ENCODE data around the gene KREMEN1.

Gene KREMEN1

DNA sequence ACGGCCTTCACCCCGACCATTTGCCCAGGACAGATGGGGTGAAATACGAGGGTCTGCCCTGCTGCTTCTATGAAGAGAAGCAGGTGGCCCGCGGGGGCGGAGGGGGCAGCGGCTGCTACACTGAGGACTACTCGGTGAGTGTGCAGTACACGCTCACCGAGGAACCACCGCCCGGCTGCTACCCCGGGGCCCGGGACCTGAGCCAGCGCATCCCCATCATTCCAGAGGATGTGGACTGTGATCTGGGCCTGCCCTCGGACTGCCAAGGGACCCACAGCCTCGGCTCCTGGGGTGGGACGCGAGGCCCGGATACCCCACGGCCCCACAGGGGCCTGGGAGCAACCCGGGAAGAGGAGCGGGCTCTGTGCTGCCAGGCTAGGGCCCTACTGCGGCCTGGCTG is 22.4 kb upstream of the KREMEN1 start:
- Histone ChIP-seq H3K79me2 (ENCODE audit: low read length) (no peaks in the 10 kb centered on the region), H3K9me3 (replicated peaks; ENCODE audit: insufficient read depth, low read length) (no peaks in the 10 kb centered on the region), H4K20me1 (ENCODE audit: insufficient read depth, low read length) (no peaks in the 10 kb centered on the region), H3K9ac (ENCODE audit: low read length) (no peak overlapping the region), H3K9me2 (replicated peaks; ENCODE audit: insufficient read depth, low read length) (no peaks in the 10 kb centered on the region), H3F3A (ENCODE audit: insufficient read depth, low read length) (no peaks in the 10 kb centered on the region), H3K4me3 (ENCODE audit: low read length) (no peak overlapping the region), H2AFZ (ENCODE audit: low read length) (no peak overlapping the region), H3K4me1 (ENCODE audit: low read length) (no peaks in the 10 kb centered on the region), H3K27ac (ENCODE audit: low read length) (no peak overlapping the region), H3K4me2 (ENCODE audit: low read depth, low read length) (no peak overlapping the region), H3K27me3 (replicated peaks; ENCODE audit: insufficient read depth, low read length) (no peaks in the 10 kb centered on the region), H3K36me3 (replicated peaks; ENCODE audit: insufficient read depth, low read length) (no peaks in the 10 kb centered on the region)
- TF ChIP-seq EZH2phosphoT487 (IDR thresholded peaks at IDR 0.05; ENCODE audit: low read length) (no peak), EZH2 (optimal IDR thresholded peaks at IDR 0.05; ENCODE audit: low read depth, low read length) (no peak)
- TF ChIP-seq, protein P1, sequence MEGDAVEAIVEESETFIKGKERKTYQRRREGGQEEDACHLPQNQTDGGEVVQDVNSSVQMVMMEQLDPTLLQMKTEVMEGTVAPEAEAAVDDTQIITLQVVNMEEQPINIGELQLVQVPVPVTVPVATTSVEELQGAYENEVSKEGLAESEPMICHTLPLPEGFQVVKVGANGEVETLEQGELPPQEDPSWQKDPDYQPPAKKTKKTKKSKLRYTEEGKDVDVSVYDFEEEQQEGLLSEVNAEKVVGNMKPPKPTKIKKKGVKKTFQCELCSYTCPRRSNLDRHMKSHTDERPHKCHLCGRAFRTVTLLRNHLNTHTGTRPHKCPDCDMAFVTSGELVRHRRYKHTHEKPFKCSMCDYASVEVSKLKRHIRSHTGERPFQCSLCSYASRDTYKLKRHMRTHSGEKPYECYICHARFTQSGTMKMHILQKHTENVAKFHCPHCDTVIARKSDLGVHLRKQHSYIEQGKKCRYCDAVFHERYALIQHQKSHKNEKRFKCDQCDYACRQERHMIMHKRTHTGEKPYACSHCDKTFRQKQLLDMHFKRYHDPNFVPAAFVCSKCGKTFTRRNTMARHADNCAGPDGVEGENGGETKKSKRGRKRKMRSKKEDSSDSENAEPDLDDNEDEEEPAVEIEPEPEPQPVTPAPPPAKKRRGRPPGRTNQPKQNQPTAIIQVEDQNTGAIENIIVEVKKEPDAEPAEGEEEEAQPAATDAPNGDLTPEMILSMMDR (IDR thresholded peaks at IDR 0.05; ENCODE audit: low read length), result no peak
- no peak for DNase-seq

DNA sequence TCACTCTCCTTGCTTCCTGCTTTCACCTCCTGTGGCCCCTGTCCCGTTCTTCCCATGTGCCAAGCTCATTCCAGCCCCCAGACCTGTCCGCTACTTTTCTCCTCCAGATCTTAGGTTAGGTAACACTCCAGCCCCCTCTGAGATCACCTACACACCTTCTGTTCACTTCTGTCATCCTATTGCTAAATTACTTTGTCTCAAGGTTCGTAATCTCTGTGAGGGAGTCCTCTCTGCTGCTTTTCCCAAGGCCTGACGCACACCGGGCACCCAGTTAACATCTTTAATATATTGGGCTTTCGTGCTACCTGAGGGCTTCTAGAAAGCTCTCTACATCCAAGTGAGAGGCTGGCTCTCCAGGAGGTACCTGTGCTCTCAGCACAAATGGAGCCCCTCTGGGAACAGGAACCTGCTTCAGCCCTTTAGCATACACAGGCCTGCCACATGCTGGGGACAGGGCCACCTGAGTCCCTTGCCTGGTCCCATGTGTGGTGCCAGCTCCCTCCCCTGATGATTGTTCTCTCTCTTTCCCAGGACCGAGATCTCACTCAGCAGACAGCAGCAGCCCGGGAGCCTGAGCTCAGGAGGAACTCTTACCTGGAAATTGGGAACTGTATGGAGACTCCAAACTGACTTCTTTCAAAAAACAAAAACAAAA is 19.7 kb upstream of the KREMEN1 start:
- Histone ChIP-seq H2AFZ (ENCODE audit: low read length) (no peak overlapping the region), H3K36me3 (replicated peaks; ENCODE audit: insufficient read depth, low read length) (no peaks in the 10 kb centered on the region), H3K27me3 (replicated peaks; ENCODE audit: insufficient read depth, low read length) (no peaks in the 10 kb centered on the region), H3K27ac (ENCODE audit: low read length) (no peak overlapping the region), H3K4me3 (ENCODE audit: low read length) (no peak overlapping the region), H3F3A (ENCODE audit: insufficient read depth, low read length) (no peaks in the 10 kb centered on the region), H3K4me2 (ENCODE audit: low read depth, low read length) (no peak overlapping the region), H3K79me2 (ENCODE audit: low read length) (no peaks in the 10 kb centered on the region), H3K9me2 (replicated peaks; ENCODE audit: insufficient read depth, low read length) (no peaks in the 10 kb centered on the region), H4K20me1 (ENCODE audit: insufficient read depth, low read length) (no peaks in the 10 kb centered on the region), H3K4me1 (ENCODE audit: low read length) (no peaks in the 10 kb centered on the region), H3K9me3 (replicated peaks; ENCODE audit: insufficient read depth, low read length) (no peaks in the 10 kb centered on the region), H3K9ac (ENCODE audit: low read length) (no peak overlapping the region)
- DNase-seq, result no peak
- TF ChIP-seq, protein P1 (IDR thresholded peaks at IDR 0.05; ENCODE audit: low read length), result no peak
- TF ChIP-seq EZH2 (optimal IDR thresholded peaks at IDR 0.05; ENCODE audit: low read depth, low read length), result no peak
- no peak for TF ChIP-seq EZH2phosphoT487 (IDR thresholded peaks at IDR 0.05; ENCODE audit: low read length)

DNA sequence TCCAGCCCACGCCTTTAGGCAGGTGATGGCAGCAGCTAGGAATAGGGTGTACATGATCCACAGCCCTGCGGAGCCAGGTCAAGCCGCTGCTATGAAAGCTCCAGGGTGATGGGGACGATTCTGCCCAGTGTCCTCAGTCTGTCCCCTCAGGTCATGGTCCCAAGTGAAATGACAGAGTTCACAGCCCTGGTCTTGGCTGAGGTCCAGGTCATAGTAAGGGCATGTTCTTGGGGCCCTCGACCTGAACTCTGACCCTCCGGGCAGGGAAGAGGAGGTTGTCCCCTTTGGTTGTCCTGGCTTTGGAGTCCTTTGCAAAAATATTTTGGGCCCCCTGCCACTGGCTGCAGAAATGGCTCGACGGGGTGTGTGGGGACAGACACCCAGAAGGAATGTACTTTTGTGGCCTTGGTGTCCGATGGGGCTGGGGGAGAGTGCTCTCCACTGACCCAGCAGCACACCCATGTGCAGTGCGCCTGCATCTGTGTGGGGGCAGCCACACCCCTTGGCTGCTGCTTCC is 18.5 kb upstream of the KREMEN1 start:
- TF ChIP-seq, protein P1 (IDR thresholded peaks at IDR 0.05; ENCODE audit: low read length), result no peak
- no peak for TF ChIP-seq EZH2 (optimal IDR thresholded peaks at IDR 0.05; ENCODE audit: low read depth, low read length)
- no peaks in the 10 kb centered on the region for H3K9me2 ChIP-seq (replicated peaks; ENCODE audit: insufficient read depth, low read length)
- no peak overlapping the region for H3K9ac ChIP-seq (ENCODE audit: low read length)
- no peak for DNase-seq
- no peaks in the 10 kb centered on the region for H3K36me3 ChIP-seq (replicated peaks; ENCODE audit: insufficient read depth, low read length)
- no peaks in the 10 kb centered on the region for H3K79me2 ChIP-seq (ENCODE audit: low read length)
- H3K4me3 ChIP-seq (ENCODE audit: low read length), result no peak overlapping the region
- no peaks in the 10 kb centered on the region for H4K20me1 ChIP-seq (ENCODE audit: insufficient read depth, low read length)
- no peaks in the 10 kb centered on the region for H3K27me3 ChIP-seq (replicated peaks; ENCODE audit: insufficient read depth, low read length)
- H3K27ac ChIP-seq (ENCODE audit: low read length), result no peak overlapping the region
- no peaks in the 10 kb centered on the region for H3F3A ChIP-seq (ENCODE audit: insufficient read depth, low read length)
- H3K4me1 ChIP-seq (ENCODE audit: low read length), result no peaks in the 10 kb centered on the region
- no peak overlapping the region for H2AFZ ChIP-seq (ENCODE audit: low read length)
- H3K4me2 ChIP-seq (ENCODE audit: low read depth, low read length), result no peak overlapping the region
- no peaks in the 10 kb centered on the region for H3K9me3 ChIP-seq (replicated peaks; ENCODE audit: insufficient read depth, low read length)

Data from MM.1S (cell line).